SK-MEL-5 (cell line): ENCODE results near the gene CRIP1. TPM values are rescaled to one million over a fixed set of nuclear protein-coding genes. Genes with fewer than 3 reads are reported as not detected.

ENCODE experiments used
- DNase-seq: peaks from one replicate; pipeline ENCODE4 v3.0.0-alpha.2; 2016; ENCODE audit warnings: low read depth, low spot score
- in situ Hi-C: cut with HindIII; loops from 2 replicates; pipeline ENCODE4 v1.10.0; 2016; ENCODE audit warnings: low sequenced_read_pairs, high pct_unique_total_duplicates, low pct_unique_long_range_greater_than_20kb
- total RNA-seq: library from RNA; depleted of rRNA; stranded (reverse); fragments of >200 nt; shearing (Covaris generic); gene quantifications from 2 replicates; pipeline ENCODE4 v1.2.3, GENCODE V29; 2014

CRIP1 gene
- total RNA-seq, 1 experiment from 2014 or later, result not detected

GRCh38 chr14:105466531-105467248 lies 20.0 kb upstream of the CRIP1 start:
- DNase-seq, result no peak
- in situ Hi-C loops, result no loop called here

GRCh38 chr14:105467249-105467941 lies 19.3 kb upstream of the CRIP1 start:
- no peak for DNase-seq
- in situ Hi-C loops, result no loop called here

- DNase-seq, result no peak
- in situ Hi-C loops, result no loop called here
Measured at GRCh38 chr14:105467942-105468471, 18.7 kb upstream of the CRIP1 start.

DNA sequence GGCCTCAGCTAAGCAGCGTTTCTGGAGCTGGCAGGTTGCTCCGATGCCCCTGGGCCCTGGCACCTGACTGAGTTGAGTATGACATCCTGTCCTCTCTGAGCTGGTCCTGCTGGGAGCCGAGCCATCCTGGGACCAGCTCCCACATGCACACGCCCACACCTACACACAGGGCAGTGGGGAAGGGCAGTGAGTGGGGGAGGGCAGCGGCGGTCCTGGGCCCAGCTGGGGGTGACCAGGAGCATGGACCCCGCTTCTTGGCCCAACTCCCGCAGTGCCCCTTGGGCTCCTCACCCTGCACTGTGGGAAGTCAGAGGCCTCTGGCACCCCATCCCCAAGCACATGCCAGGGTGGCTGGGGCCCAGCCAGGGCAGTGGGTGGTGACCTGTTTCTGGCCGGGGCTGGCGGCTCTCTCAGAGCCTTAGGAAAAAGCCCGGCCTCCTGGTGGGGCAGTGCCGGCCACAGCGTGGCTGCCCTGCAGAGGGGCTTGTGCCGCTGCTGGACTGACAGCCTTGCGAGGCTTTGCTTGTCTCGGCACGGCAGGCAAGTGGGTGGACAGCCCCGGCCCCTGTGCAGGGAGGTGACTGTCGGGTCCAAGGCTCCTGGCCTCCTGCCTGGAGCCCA lies 18.0 kb upstream of the CRIP1 start:
- in situ Hi-C loops, result no loop called here
- DNase-seq, result no peak

DNA sequence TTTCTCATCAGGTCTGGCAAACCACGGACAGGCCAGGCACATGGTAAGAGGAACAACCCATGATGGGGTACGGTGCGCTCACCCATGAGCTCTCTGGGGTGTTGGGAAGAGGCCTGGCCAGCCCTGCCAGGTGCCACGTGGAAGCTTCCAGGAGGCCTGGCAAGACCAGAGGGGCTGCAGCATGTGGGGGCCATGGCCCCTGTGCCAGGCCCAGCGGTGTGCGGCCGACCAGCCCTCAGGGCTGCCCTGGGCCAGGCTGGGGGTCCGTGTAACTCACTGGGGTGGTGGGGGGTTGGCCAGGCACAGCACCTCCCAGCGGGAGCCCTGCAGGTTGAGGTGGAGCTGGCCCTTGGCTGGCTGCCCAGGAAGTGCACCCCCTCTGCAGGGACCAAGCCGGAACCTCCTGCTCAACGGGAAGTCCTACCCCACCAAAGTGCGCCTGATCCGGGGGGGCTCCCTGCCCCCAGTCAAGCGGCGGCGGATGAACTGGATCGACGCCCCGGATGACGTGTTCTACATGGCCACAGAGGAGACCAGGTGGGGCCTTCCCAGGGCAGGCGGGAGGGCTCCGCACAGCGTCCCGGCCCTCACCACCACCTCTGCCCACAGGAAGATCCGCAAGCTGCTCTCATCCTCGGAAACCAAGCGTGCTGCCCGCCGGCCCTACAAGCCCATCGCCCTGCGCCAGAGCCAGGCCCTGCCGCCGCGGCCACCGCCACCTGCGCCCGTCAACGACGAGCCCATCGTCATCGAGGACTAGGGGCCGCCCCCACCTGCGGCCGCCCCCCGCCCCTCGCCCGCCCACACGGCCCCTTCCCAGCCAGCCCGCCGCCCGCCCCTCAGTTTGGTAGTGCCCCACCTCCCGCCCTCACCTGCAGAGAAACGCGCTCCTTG lies 17.0 kb upstream of the CRIP1 start:
- no peak for DNase-seq
- in situ Hi-C loops, result no loop called here

- DNase-seq, result no peak
- in situ Hi-C loops, result no loop called here
Measured at GRCh38 chr14:105470350-105471296, 16.1 kb upstream of the CRIP1 start.

- in situ Hi-C loops, result no loop called here
Measured at GRCh38 chr14:105471297-105471821, 15.3 kb upstream of the CRIP1 start.

GRCh38 chr14:105471823-105472485 lies 14.7 kb upstream of the CRIP1 start:
- in situ Hi-C loops, result no loop called here

More at GRCh38 chr14:105471297-105471821, 15.3 kb upstream of the CRIP1 start:
- DNase-seq, result no peak

DNA sequence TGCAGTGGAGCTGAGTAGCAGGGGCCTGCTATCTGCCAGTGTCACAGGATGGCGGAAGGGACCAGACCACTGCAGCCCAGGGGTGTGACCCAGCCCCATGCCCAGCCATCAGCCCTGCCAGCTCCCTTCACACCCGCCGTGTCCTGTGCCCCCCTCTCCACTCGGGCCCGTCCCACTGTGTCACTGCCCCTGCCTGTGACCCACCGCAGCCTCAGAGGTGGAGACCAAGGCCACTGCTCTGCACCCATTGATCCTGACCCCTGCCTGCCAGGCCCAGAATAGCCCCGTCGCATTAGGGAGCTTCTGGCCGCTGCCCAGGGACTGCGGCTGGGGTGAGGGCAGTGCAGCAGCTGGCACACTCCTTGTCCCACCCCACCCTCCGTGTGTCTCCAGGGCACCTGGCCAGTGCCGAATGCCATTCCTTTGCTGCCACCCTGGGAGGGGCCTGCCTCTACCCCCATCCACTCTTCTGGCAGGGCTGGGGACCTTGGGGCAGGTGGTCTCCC lies 14.1 kb upstream of the CRIP1 start:
- in situ Hi-C loops, result no loop called here
- no peak for DNase-seq

More at GRCh38 chr14:105471823-105472485, 14.7 kb upstream of the CRIP1 start:
- no peak for DNase-seq

DNA sequence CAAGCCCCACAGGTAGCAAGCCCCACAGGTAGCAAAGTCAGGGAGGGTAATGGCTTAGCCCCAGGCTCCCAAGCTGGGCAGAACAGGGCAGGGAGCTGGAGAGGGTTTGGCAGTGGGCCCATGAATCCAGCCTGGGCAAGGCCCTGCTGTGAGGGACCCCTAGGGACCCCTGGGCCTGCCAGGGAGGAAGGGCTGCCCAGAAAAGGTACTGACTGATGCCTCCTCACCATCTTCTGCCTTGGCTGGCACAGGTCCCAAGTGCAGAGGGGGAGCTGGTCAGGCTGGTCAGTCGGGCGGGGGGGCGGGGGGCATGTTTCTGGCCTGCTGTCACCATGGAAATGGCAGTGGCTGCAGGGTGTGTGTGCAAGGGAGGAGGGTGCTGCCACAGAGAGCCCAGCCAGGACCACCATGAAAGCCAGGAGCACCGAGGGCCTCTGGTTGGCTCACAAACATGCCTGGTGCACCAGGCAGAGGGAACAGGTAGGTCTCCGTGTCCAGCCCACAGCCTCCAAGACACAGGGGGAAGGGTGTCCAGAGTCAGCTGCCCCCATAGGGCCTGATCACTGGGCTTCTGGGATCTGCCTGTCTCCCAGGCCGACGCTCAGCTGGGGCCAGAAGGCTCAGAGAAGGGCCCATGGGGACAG lies 13.5 kb upstream of the CRIP1 start:
- in situ Hi-C loops, result no loop called here

DNA sequence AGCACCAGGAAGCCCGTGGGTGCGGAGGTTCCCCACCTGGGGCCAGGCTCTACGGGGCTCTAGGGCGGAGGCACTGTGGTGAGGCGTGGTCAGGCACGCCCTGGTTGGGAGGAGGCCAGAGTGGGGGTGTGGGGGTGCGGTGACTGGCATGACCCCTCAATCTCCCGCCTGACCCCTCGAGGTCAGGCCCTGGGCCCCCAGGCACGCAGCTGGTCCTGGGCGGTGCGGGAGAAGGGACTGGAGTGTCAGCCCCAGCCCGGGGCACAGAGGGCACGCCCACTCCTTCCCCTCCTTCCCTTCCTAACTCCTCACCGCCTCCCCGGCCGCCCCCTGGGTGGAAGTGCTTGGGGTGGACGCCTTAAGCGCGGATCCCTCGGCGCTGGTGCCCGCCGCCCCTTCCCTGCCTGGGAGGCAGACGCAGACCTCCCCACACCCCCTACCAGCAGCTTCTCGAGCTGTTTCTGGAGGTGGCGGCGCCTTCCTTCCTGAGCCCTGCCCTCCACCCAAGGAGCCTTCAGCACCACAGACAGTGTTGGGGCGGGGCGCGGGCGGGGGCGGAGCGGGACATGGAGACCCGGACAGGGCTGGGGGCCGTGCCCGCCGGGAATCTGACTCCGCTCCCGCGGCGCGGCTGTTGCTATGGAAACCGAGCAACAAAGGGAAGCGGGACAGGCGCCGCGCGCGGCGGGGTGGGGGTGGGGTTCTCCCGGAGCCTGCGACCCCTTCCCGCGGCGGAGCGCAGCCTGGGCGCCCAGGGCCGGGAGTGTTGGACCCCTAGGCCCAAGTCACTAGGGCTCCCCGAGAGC lies 12.8 kb upstream of the CRIP1 start:
- peak; percentile 55 for DNase-seq
- in situ Hi-C loops, result no loop called here

More for the DNA sequence above, 13.5 kb upstream of the CRIP1 start:
- no peak for DNase-seq

DNA sequence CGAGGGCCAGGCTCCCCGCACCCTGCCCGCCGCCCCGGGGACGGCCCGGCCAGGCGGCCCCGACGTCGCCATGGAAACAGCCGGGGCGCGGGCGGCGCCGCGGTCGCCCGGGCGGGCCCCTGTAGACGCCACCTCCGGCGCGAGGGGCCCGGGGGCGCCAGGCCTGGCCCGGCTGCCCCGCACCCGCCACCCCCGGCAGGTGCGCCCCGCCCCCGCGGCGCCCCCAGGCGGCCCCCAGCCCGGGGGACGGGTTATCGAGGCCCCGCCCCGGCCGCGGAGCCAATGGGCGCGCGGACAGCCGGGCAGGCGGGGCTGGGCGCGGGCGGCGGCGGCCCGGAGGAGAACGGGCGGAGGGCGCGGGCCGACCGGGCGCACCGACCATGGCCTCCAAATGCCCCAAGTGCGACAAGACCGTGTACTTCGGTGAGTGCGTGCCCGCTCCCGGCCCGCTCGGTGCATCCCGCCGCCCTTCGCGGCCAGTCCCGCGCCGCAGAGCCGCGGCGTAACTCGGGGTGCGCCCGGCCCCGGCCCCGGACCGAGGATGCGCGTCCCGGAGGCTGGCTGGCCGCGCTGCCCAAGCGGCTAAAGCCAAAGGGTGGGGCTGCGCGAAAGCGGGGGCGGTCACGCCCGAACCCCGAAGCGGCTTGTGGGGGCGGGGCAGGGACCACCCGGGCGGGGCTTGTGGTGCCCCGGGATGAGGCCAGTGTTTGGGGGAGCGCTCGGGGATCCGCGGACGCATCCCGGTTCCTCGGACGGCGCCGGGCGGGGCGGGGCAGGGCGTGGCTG lies 12.0 kb upstream of the CRIP1 start, which contains the start of gene CRIP2:
Gene CRIP2, plus strand, starts transcription at position 339 of the 786 bp plus-strand sequence. Its CDS starts 42 bp downstream, at position 381.
- DNase-seq, result peak; percentile 30
- in situ Hi-C loops, result no loop called here

GRCh38 chr14:105475269-105476096 lies 11.2 kb upstream of the CRIP1 start:
- DNase-seq, result no peak
- in situ Hi-C loops, result no loop called here
